GM19099 (cell line): ENCODE measurements around the gene DDX47.

ENCODE experiments used
- POLR2A ChIP-seq: IDR thresholded peaks from 3 replicates; pipeline ENCODE4 v1.6.1; 2011; ENCODE audit warnings: low read depth; ENCODE audit not compliant: insufficient read length; ENCODE audit errors: extremely low read depth

Gene DDX47

DNA sequence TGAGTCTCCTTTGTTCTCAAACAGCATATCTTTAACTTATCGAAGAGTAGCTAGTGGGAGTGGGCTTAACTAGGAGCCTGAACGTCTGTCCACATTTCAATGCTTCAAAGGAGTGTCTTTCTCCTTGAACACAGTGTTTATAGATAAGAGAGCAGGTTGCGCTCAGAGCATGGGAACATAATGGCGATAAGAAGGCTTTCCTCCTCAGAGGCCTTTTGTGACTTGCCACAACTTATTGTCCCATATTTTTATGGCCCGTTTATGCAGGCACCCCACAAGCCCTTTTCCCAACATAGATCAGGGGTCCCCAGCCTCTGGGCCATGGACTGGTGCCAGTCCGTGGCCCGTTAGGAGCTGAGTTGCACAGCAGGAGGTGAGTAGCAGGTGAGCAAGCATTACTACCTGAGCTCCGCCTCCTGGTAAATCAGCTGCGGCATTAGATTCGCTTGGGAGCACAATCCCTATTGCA is 2.6 kb upstream of the DDX47 start:
- no peak for TF ChIP-seq POLR2A

GRCh38 chr12:12811343-12811742 is 1.8 kb upstream of the DDX47 start:
- TF ChIP-seq POLR2A = no peak

- no peak for TF ChIP-seq POLR2A
Observed at GRCh38 chr12:12812174-12812573, 972 bp upstream of the DDX47 start.

GRCh38 chr12:12812618-12813119 is 477 bp upstream of the DDX47 start:
- no peak for TF ChIP-seq POLR2A

GRCh38 chr12:12817616-12818015 is 4.5 kb downstream of the DDX47 start:
- TF ChIP-seq POLR2A = no peak

GRCh38 chr12:12818701-12819100 is 5.6 kb downstream of the DDX47 start:
- no peak for TF ChIP-seq POLR2A

DNA sequence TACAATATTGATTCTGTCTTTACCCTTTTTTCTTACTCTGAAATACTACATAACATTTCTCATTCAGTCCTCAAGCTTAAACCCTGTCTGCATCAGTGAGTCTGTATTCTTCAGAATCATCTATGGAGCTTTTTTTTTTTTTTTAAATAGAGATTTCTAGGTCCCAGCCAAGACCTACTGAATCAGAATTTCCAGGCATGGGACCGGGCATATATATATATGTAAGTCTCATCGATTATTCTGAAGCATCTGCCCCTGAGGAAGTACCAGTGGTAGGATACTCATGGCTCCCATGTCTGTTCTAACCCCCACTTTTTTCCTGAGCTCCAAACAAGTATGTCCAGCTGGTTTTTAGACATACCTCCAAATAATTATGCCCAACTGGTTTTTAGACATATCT is 6.1 kb downstream of the DDX47 start:
- no peak for TF ChIP-seq POLR2A

DNA sequence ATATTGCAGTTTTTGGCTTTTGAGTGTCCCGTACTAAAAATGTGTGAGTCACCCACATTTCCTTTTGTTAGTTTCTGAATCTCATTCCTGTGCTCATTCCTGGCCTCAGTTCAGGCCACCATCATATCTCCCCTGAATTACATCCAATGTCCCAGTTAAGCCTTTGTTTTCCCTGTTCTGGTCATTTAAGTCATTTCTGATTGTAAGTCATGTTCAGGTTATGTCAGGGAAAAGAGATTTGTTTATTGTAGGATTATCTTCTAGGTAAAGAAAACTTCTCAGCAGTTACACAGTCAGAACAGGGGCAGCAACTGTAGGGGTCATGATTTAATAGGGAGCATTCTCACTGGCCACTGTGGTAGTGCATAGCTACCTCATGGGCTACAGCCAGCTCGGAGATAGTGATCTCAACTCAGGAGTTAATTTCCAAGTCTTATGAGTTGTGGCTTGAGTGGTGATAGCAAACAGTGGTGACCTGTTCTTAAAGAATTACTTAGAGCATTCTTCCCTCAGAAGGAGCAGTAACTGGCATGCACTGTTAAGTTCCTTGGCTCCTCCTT is 6.7 kb downstream of the DDX47 start:
- no peak for TF ChIP-seq POLR2A

DNA sequence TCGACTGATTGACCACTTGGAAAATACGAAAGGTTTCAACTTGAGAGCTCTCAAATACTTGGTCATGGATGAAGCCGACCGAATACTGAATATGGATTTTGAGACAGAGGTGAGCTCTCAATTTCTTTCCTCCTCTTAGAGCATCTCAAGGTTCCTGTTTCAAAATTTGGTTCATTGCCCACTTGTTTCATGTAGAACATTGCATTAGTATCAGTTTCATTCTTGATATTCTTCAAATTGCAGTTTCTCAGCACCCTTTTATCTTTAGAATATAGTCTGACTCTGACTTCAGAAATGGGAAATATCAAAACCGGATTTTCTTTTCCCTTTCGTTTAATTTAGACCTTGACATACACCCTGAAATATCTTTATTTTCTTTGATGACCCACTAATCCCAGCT is 8.8 kb downstream of the DDX47 start:
- no peak for TF ChIP-seq POLR2A

GRCh38 chr12:12822886-12823285 is 9.7 kb downstream of the DDX47 start:
- TF ChIP-seq POLR2A = no peak

DNA sequence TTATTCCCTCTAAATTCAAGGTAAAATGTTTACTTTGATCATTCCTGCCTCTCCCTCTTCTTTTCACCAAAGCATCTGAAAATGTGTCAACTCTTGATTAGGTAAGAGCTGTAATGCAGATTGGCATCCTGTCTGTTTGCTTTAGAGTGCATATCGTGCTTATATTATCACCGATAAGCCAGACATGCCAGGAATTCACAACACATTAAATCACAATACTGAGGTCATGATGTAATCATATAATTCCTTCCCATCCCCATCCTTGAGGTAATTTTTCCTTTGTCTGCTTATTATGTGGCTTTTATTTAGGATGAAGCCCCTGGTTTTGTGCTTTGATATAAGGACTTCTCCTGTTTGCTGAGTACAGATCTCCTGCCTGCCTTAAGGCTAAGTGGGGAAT is 10.2 kb downstream of the DDX47 start:
- no peak for TF ChIP-seq POLR2A

GRCh38 chr12:12823811-12824210 is 10.7 kb downstream of the DDX47 start:
- no peak for TF ChIP-seq POLR2A

- no peak for TF ChIP-seq POLR2A
Observed at GRCh38 chr12:12835378-12836146, 22.4 kb downstream of the DDX47 start.

DNA sequence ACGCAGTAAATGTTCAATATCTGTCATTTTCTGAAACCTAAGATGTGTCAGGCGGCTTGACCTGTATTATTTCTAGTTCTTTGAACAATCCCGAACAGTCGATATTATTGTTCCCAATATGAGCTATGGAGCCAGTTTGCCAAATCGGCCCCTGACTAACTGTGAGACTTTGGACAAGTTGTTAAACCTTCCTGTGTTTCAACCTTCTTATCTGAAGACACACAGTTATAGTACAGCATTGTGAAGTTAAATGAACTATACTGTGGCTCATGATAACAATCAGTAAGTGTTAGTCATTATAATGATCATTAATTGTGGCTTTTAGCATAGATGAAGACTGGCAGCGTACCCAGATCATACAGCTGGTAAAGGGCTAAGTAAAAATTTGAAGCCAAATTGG is 23.4 kb downstream of the DDX47 start:
- TF ChIP-seq POLR2A = no peak

DNA sequence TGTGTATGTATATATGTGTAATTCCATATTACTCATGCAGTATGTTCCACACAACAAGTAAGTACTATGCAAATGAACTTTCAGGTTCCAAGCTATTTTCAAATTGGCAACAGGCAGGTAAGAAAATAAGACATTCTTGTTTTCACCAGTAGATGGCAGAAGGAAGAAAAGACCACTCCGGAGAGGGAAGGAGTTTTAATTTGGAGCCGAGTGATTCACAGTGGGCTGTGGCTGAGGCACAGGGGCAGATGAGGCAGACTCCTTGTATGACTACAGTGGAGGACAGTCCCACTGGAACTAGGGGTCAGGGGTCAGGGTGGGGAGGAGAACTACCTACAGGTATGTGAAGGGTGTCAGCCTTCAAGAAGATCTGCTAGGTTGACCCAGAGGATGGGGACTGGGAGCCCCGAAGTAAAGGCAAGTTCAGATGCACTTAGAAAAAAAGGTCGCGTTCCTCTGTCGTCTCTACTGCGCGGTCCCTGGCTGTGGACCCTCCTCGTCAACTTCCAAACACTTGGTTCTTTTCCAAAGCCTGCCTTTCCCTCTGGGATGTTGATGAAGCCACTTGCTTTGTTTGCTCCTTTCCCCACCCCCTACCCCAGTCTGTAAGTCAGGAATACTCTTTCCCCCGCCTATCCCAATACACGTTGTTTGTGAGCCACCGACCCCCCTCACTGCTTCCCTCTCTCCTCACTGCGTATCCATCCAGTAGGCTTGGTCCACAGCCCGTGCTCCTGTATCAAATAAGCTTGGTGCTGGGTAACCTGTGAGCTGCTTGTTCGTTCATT is 24.1 kb downstream of the DDX47 start:
- no peak for TF ChIP-seq POLR2A

GRCh38 chr12:12837813-12838153 is 24.6 kb downstream of the DDX47 start:
- TF ChIP-seq POLR2A = no peak
